C4-2B (cell line): Measurements from ENCODE around the gene FRMD5.

ENCODE experiments used
- CTCF ChIP-seq: fragments of 450-650 bp; conservative IDR thresholded peaks from 2 replicates; pipeline ENCODE4 v1.5.1; 2017; ENCODE audit warnings: mild to moderate bottlenecking
- ZFX ChIP-seq: fragments of 450-650 bp; IDR thresholded peaks from 2 replicates; pipeline ENCODE4 v1.6.1; 2017

- no peak for TF ChIP-seq CTCF
- no peak for TF ChIP-seq ZFX
Observed at GRCh38 chr15:44222478-44222877, 27.4 kb upstream of the FRMD5 start.
